ENCODE measurements around the gene MRGPRD. TPM values are rescaled to one million over a fixed set of nuclear protein-coding genes. Genes with fewer than 3 reads are reported as not detected.

Gene MRGPRD
- total and polyA plus RNA-seq, 2 of the 13 experiments (the other 11 are each of a cell fraction or from before 2014, with no cell fraction given) = not detected

GRCh38 chr11:68946416-68947090 is 34.2 kb downstream of the MRGPRD start (continued):
- TF ChIP-seq ZNF318 (CRISPR knock-in tag; IDR thresholded peaks at IDR 0.05) (no peak), ZSCAN20 (CRISPR knock-in tag; IDR thresholded peaks at IDR 0.05; ENCODE audit: borderline replicate concordance) (no peak), ZGPAT (CRISPR knock-in tag; IDR thresholded peaks at IDR 0.05) (no peak)

All from HepG2 (cell line).